GM12892 (cell line): ENCODE measurements around the gene SLC35A5.

Source experiments
- POLR2A ChIP-seq: IDR thresholded peaks from 2 replicates; pipeline ENCODE4 v1.6.1; 2011; ENCODE audit warnings: low read depth, low read length, control low read depth
- TAF1 ChIP-seq: IDR thresholded peaks from 2 replicates; pipeline ENCODE4 v1.6.1; 2011; ENCODE audit warnings: low read depth, mild to moderate bottlenecking, control low read depth, low read length, borderline replicate concordance

GRCh38 chr3:112561734-112562529, at the start of gene SLC35A5, which contains the start of gene ATG3:
- TF ChIP-seq TAF1: peak; percentile 47; the same call in 1 of the 2 replicates
- peak; percentile 82 for TF ChIP-seq POLR2A
